GM12878 (cell line): ENCODE results near the gene ZNF775. TPM values are rescaled to one million over a fixed set of nuclear protein-coding genes. Genes with fewer than 3 reads are reported as not detected.

Experiments
- ATF7 ChIP-seq: fragments of 450-650 bp; IDR thresholded peaks from 2 replicates; pipeline ENCODE4 v1.6.1; 2016; ENCODE audit warnings: low read depth, mild to moderate bottlenecking
- CBFB ChIP-seq: IDR thresholded peaks from 2 replicates; pipeline ENCODE4 v1.6.1; 2016; ENCODE audit warnings: antibody characterized with exemption, low read depth
- E4F1 ChIP-seq: fragments of 450-650 bp; IDR thresholded peaks from 2 replicates; pipeline ENCODE4 v1.6.1; 2018; ENCODE audit warnings: borderline replicate concordance, mild to moderate bottlenecking; ENCODE audit not compliant: partially characterized antibody
- EED ChIP-seq: sonication (generic); IDR thresholded peaks from 2 replicates; pipeline ENCODE4 v1.6.1; 2016; ENCODE audit warnings: antibody characterized with exemption, low read depth
- GABPA ChIP-seq: IDR thresholded peaks from 2 replicates; pipeline ENCODE4 v1.6.1; 2014; ENCODE audit warnings: antibody characterized with exemption, low read depth, mild to moderate bottlenecking, inconsistent platforms
- IKZF2 ChIP-seq, 2 experiments: fragments of 450-650 bp; IDR thresholded peaks; 2 replicates each; pipeline ENCODE4 v1.6.1; 2017; ENCODE audit warnings: mild to moderate bottlenecking in 2 of 2, moderate library complexity in 2 of 2
- IRF3 ChIP-seq: fragments of 450-650 bp; IDR thresholded peaks from 2 replicates; pipeline ENCODE4 v1.6.1; 2014; ENCODE audit warnings: mild to moderate bottlenecking
- MEF2B ChIP-seq: fragments of 450-650 bp; IDR thresholded peaks from 2 replicates; pipeline ENCODE4 v1.6.1; 2018; ENCODE audit warnings: mild to moderate bottlenecking, moderate library complexity; ENCODE audit not compliant: partially characterized antibody, poor library complexity, severe bottlenecking
- MTA2 ChIP-seq: fragments of 450-650 bp; IDR thresholded peaks from 2 replicates; pipeline ENCODE4 v1.6.1; 2016; ENCODE audit warnings: low read depth, mild to moderate bottlenecking, moderate library complexity
- NFXL1 ChIP-seq: fragments of 450-650 bp; IDR thresholded peaks from 2 replicates; pipeline ENCODE4 v1.6.1; 2017; ENCODE audit warnings: antibody characterized with exemption, mild to moderate bottlenecking, borderline replicate concordance
- PKNOX1 ChIP-seq: fragments of 450-650 bp; IDR thresholded peaks from 2 replicates; pipeline ENCODE4 v1.6.1; 2016; ENCODE audit warnings: mild to moderate bottlenecking
- PRDM15 ChIP-seq: fragments of 450-650 bp; formaldehyde crosslinking; IDR thresholded peaks from 2 replicates; pipeline ENCODE4 v1.4.0; 2020; ENCODE audit warnings: mild to moderate bottlenecking, moderate library complexity
- SIN3A ChIP-seq: IDR thresholded peaks from 2 replicates; pipeline ENCODE4 v1.6.1; 2012; ENCODE audit warnings: low read depth, low read length, improper control_type of control experiment
- SUPT20H ChIP-seq: IDR thresholded peaks from 2 replicates; pipeline ENCODE4 v1.6.1; 2011; ENCODE audit warnings: low read depth, mild to moderate bottlenecking, low read length, moderate library complexity, borderline replicate concordance; ENCODE audit not compliant: control insufficient read depth
- TCF12 ChIP-seq: IDR thresholded peaks from 2 replicates; pipeline ENCODE4 v1.6.1; 2011; ENCODE audit warnings: low read depth, mild to moderate bottlenecking, low read length
- ZNF592 ChIP-seq: fragments of 450-650 bp; IDR thresholded peaks from 2 replicates; pipeline ENCODE4 v1.6.1; 2017; ENCODE audit warnings: mild to moderate bottlenecking, moderate library complexity
- polyA plus RNA-seq, 11 experiments: library from polyadenylated mRNA; depleted of rRNA in 4 of 11; unstranded in 6 of 11; stranded (reverse) in 5 of 11; fragments of >200 nt; fragmentation: Nextera tagmentation in 4 of 11; fragmentation: Illumina TruSeq in 1 of 11; extraction: Ambion mirVana in 4 of 11; extraction: Trizol in 1 of 11; gene quantifications; 1 replicate in 1 of 11; 2 replicates in 10 of 11; pipeline versions ENCODE4 v1.2.1 to v1.2.3, GENCODE V29; 2011 to 2016; ENCODE audit warnings: inconsistent platforms in 2 of 11, missing spikeins in 2 of 11, low read depth in 1 of 11
- total RNA-seq, 4 experiments: library from RNA; depleted of rRNA in 3 of 4; stranded (reverse); fragments of >200 nt in 3 of 4; fragmentation: Illumina TruSeq in 1 of 4; extraction: Trizol in 1 of 4; gene quantifications; 2 replicates each; pipeline versions ENCODE4 v1.2.1 to v1.2.3, GENCODE V29; 2013 to 2021

The ZNF775 gene
- total and polyA plus RNA-seq, 10 of the 15 experiments (the other 5 are each of a cell fraction or from before 2014, with no cell fraction given): 0.05 to 14.3 (median 2.1) TPM

- TF ChIP-seq PRDM15 (CRISPR knock-in tag) (no peak), SUPT20H (no peak), IKZF2 (IDR thresholded peaks at IDR 0.05) (peak; percentile 73 to 74; a peak in 2 of 4 replicates), E4F1 (no peak), CBFB (peak; percentile 64), MEF2B (peak; percentile 60), TCF12 (0 out of 2 replicates have a peak, but pooled peaks have one; percentile 16), SIN3A (peak; percentile 56; the same call in 1 of the 2 replicates), MTA2 (peak; percentile 54; the same call in 1 of the 2 replicates), NFXL1 (no peak), EED (peak; percentile 13; the same call in 1 of the 2 replicates), ATF7 (peak; percentile 34; the same call in 1 of the 2 replicates), GABPA (no peak), ZNF592 (no peak), IRF3 (no peak), PKNOX1 (peak; percentile 41)
Measured at GRCh38 chr7:150368884-150369747, 10.0 kb upstream of the ZNF775 start (continued).
